Stomach smooth muscle (tissue), 2 donors: ENCODE measurements around the gene OFD1.

Experiments
- H3K27ac ChIP-seq: one replicate; pipeline ENCODE4 v1.7.0; 2013; ENCODE audit warnings: mild to moderate bottlenecking, low read length, inconsistent platforms
- H3K27me3 ChIP-seq, 2 donors: one replicate each; pipeline ENCODE4 v1.7.0; 2013; ENCODE audit warnings: low read length in 2 of 2; ENCODE audit not compliant: insufficient read depth in 2 of 2, control insufficient read depth in 1 of 2
- H3K36me3 ChIP-seq, 2 donors: one replicate each; pipeline ENCODE4 v1.7.0; 2013; ENCODE audit warnings: low read length in 2 of 2; ENCODE audit not compliant: control insufficient read depth in 2 of 2, insufficient read depth in 2 of 2
- H3K4me1 ChIP-seq: one replicate; pipeline ENCODE4 v1.7.0; 2013; ENCODE audit warnings: low read length; ENCODE audit not compliant: control insufficient read depth, insufficient read depth
- H3K4me3 ChIP-seq, 2 donors: one replicate each; pipeline ENCODE4 v1.7.0; 2013; ENCODE audit warnings: low read length in 2 of 2
- H3K9ac ChIP-seq, 2 donors: one replicate each; pipeline ENCODE4 v1.7.0; 2013; ENCODE audit warnings: low read length in 2 of 2, mild to moderate bottlenecking in 1 of 2
- H3K9me3 ChIP-seq, 2 donors: one replicate each; pipeline ENCODE4 v1.7.0; 2013; ENCODE audit warnings: low read length in 2 of 2; ENCODE audit not compliant: control insufficient read depth in 2 of 2
- donor health status: healthy.
- donor health status: Pancreatic carcinoma.

The OFD1 gene

DNA sequence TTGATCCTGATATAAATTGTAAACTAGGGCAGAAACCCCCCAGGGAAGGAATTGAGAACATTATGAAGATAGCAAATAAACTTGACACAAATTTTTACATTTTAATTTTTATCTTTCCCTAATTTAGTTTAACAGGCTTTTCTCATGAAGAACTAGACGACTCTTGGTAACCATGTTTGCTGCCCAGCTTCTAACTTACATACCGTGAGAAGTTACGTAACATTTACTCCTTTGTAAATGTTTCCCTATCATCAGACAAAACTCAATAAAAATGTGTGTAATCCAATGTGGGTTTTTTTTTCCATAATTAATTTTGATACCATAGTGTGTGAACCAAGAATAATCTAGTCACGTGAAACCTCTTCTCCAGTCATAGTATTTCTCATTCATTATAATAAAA, 34.4 kb downstream of the OFD1 start:
- Histone ChIP-seq H3K9me3 (no peaks in the 10 kb centered on the region), H3K36me3 (peaks cover under 1 to 19% of the 10 kb centered on the region in 2 donors), H3K4me1 (no peaks in the 10 kb centered on the region), H3K4me3 (no peak overlapping the region), H3K9ac (no peak overlapping the region), H3K27me3 (no peaks in the 10 kb centered on the region), H3K27ac (no peak overlapping the region)

DNA sequence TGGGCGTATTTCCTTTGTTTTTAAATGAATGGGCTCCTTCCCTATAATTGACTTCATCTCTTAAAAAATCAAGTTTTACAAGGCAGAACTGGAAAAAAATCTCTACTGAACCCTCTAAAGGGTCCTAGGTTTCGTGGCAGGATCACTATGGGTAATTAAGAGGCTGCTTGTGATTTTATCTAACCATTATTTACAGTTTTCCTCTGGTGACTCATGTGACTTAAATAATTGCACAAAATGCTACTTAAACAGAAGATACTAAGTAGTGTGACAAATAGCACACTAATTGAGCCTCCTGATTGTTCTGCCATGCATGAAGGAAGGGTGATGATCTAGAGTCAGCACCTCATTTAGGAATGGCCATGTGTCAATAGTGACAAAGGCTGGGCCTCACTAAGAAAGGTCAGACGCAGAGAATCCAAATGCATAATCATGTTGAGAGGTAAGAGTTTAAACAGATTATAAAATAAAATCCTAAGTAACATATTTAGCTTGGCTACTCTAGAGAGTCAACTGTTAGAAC, 35.5 kb downstream of the OFD1 start:
- Histone ChIP-seq H3K27me3 (no peaks in the 10 kb centered on the region), H3K36me3 (peaks cover 6 to 19% of the 10 kb centered on the region in 2 donors), H3K4me3 (no peak overlapping the region), H3K9ac (no peak overlapping the region), H3K4me1 (no peaks in the 10 kb centered on the region), H3K27ac (no peak overlapping the region), H3K9me3 (no peaks in the 10 kb centered on the region)

DNA sequence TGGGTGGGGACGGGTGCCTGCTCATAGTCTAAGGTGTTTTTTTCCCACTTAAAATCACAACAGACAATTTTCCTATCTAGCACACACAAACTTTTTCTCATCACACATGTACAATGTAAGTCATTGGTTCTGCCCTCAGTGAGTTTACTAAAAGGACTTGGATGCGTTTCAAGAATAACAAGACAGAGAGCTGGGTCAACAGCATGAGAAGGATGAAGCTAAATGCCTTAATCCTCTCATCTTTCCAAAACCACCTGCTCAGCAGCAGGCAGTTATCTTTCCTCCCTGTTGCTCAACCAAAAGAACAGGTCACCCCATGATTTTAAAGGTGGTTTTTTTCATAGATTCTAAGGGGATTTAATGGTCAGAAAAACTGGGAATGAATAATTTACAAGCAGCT, 40.1 kb downstream of the OFD1 start:
- Histone ChIP-seq H3K4me1 (no peaks in the 10 kb centered on the region), H3K36me3 (peaks cover 0 to 6% of the 10 kb centered on the region in 2 donors)

DNA sequence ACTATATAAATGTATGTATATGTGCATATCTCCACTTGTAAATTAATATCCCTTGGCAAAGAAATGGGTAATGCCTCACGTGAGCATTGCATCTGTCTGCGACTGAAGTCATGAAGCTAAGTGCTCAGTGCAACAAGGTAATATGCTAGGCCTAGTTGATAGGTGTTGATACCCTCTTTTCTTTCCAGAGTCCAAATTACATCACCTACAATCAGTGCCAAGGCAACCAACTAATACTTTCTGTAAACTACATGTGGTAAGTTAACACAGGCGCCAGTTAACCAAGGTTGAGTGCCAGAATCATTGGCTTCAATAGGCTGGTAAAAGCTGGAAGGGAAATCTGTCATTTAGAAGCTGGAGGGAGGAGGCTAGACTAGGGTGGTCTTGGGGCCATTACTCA, 41.3 kb downstream of the OFD1 start:
- Histone ChIP-seq H3K36me3 (peaks cover 0 to 6% of the 10 kb centered on the region in 2 donors), H3K4me3 (no peak overlapping the region), H3K9me3 (no peaks in the 10 kb centered on the region), H3K9ac (no peak overlapping the region), H3K4me1 (no peaks in the 10 kb centered on the region), H3K27me3 (peaks cover 0 to 2% of the 10 kb centered on the region in 2 donors), H3K27ac (no peak overlapping the region)

More for the DNA sequence above, 40.1 kb downstream of the OFD1 start:
- H3K9me3 ChIP-seq = no peaks in the 10 kb centered on the region
- no peak overlapping the region for H3K9ac ChIP-seq
- no peak overlapping the region for H3K4me3 ChIP-seq
- H3K27ac ChIP-seq = no peak overlapping the region
- H3K27me3 ChIP-seq = no peaks in the 10 kb centered on the region

DNA sequence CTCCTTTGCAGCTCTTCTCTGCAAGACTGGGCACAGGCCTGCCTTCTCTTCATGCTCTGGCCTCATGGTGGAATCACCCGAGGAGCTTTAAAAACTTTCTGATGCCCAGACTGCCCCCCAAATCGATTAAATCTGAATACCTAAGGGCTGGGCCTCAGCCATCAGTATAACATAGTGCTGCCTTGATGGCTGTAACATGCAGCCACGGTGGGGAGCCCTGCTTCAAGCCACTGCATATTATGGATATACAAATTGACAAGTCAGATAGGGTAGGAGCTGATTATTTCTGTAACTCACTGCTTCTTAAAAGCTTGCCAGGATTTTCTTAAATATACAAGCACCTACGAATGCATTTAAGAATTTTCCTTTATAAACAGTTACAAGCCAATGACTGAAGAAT, 41.8 kb downstream of the OFD1 start:
- peaks cover 0 to 2% of the 10 kb centered on the region in 2 donors for H3K27me3 ChIP-seq

DNA sequence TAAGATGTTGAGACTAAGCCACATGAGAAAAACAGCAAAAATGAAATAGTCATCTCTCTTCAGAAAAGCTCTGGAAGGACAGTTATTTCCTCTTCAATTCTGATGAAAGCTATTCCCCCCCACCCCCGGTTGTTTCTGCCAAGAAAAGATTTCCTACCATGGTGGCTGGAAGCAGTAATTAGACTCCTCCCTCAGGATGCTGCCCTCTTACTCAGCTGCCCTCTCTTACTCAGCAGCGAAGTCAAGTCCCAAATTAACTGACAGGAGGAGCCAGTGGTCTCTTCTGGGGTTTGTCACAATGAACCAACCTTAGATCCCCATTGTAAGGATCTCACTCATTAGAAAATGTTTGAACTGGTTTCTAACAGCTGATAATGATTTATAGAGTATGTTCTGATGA, 44.4 kb downstream of the OFD1 start:
- peaks cover 0 to 6% of the 10 kb centered on the region in 2 donors for H3K36me3 ChIP-seq
- H3K9me3 ChIP-seq = no peaks in the 10 kb centered on the region
- H3K27ac ChIP-seq = no peak overlapping the region
- no peak overlapping the region for H3K9ac ChIP-seq
- H3K4me1 ChIP-seq = no peaks in the 10 kb centered on the region
- H3K27me3 ChIP-seq = peaks cover 0 to 11% of the 10 kb centered on the region in 2 donors
- no peak overlapping the region for H3K4me3 ChIP-seq

More for the DNA sequence above, 41.8 kb downstream of the OFD1 start:
- Histone ChIP-seq H3K9me3 (no peaks in the 10 kb centered on the region), H3K27ac (no peak overlapping the region), H3K9ac (no peak overlapping the region), H3K4me1 (no peaks in the 10 kb centered on the region), H3K4me3 (no peak overlapping the region), H3K36me3 (peaks cover 0 to 6% of the 10 kb centered on the region in 2 donors)

DNA sequence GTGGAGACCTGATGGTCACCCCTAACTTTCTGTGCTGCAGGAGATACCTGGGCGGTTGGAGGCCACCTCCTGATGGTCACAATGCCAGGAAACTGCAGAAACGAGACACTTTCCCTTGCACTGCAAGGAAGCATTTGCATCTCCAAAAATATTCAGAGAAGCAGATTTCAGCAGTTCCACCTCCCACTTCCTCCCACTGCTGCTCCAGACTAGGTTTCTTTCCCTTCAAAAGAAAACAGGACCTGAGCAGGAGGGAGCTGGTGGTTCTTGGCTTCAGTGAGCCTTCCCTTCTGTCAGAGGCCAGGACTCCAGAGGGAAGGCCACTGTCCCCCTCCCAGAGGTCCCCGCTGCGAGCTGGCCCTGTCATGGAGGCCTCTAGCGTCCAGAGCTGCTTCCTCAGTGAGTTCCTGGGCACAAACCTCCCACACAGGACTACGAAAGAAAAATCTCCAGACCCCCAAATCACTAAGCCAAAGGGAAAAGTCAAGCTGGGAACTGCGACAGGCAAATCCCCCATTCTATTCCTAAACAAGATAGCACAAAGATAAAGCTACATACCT, 46.4 kb downstream of the OFD1 start:
- H3K9me3 ChIP-seq = no peaks in the 10 kb centered on the region
- no peak overlapping the region for H3K9ac ChIP-seq
- no peaks in the 10 kb centered on the region for H3K4me1 ChIP-seq
- no peaks in the 10 kb centered on the region for H3K36me3 ChIP-seq
- H3K27me3 ChIP-seq = peaks cover 0 to 16% of the 10 kb centered on the region in 2 donors
- no peak overlapping the region for H3K4me3 ChIP-seq
- H3K27ac ChIP-seq = no peak overlapping the region

DNA sequence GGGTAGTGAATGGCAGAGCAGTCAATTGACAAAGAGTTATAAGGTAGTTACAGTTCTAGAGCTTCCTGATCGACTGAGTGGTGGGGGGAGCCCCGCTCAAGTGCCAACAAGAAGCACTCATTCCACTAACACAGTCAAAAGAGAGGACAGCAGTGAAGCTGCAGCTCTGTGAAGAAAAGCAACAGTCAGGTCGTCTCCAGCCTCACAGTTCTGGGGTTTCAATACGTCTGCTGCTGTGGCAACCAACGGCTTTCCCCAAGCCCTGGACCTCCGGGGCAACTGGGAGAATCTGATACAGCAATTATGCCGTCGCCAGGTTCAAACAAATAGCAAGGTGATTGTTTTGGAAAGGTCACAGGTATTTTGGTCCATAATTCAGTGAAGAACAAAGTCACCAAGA, 51.5 kb downstream of the OFD1 start:
- Histone ChIP-seq H3K4me3 (no peak overlapping the region), H3K27me3 (peaks cover 0 to 17% of the 10 kb centered on the region in 2 donors), H3K9ac (no peak overlapping the region), H3K4me1 (no peaks in the 10 kb centered on the region), H3K9me3 (no peaks in the 10 kb centered on the region), H3K36me3 (no peaks in the 10 kb centered on the region), H3K27ac (no peak overlapping the region)

DNA sequence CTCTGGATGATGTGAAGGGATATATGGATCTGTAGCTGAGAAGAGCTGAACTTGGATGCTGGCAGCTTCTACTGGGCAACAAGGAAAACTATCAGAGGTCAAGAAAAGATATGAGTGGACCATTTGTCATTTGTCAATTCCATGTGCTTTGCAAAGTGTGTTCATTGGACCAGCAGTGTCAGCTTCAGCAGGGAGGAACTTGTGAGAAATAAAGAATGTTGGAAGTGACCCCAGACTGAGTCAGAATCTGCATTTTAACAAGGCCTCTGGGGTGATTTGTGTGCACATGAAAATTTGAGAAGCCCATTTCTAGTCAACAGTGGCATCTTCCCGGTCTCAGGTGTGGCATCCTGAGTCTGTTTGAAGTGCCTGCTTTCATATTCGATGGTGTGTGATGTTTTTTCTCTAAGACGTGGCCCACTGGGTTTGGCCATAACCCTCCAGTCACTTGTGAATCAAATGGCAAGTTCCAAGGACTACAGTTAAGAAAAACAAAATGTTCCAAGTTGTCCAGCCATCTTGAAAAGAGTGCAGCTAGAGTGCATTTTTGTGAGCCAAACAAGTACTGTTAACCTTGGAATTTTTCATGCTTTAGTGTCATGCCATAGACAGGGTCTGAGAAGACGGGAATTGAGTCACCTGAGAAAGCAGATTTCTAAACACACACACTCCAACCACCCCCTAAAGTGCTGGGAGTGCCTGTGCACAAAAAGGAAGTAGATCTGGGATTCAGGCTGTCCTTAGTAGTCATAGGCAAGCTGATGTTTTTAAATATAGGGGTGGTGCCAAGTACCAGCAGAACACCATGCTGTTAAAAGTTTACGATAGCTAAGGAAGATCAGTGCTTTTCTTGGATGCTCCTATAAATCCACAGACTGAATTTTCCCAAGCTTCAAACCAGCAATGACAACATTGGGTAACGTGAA, 55.9 kb downstream of the OFD1 start:
- no peak overlapping the region for H3K4me3 ChIP-seq
- peaks cover 0 to 10% of the 10 kb centered on the region in 2 donors for H3K27me3 ChIP-seq
- H3K9ac ChIP-seq = no peak overlapping the region
- H3K27ac ChIP-seq = no peak overlapping the region
- no peaks in the 10 kb centered on the region for H3K4me1 ChIP-seq
- H3K9me3 ChIP-seq = no peaks in the 10 kb centered on the region
- H3K36me3 ChIP-seq = no peaks in the 10 kb centered on the region

DNA sequence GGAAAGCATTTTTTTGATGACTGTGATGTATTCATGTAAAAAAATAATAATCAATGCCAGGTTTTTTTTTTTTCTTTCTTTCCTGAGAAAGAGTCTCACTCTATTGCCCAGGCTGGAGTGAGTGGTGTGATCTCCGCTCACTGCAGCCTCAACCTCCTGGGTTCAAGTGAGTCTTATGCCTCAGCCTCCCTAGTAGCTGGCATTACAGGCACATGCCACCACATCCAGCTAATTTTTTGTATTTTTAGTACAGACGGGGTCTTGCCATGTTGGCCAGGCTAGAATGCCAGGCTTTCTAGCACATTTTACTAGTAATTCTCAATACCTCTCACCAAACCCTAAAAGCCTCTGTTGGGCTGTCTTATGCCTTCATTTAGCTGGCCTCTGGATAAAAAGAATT, 56.6 kb downstream of the OFD1 start:
- H3K27me3 ChIP-seq = peaks cover 0 to 4% of the 10 kb centered on the region in 2 donors
- H3K4me1 ChIP-seq = no peaks in the 10 kb centered on the region
- H3K4me3 ChIP-seq = no peak overlapping the region
- no peaks in the 10 kb centered on the region for H3K36me3 ChIP-seq
- no peak overlapping the region for H3K9ac ChIP-seq
- H3K9me3 ChIP-seq = no peaks in the 10 kb centered on the region
- no peak overlapping the region for H3K27ac ChIP-seq

DNA sequence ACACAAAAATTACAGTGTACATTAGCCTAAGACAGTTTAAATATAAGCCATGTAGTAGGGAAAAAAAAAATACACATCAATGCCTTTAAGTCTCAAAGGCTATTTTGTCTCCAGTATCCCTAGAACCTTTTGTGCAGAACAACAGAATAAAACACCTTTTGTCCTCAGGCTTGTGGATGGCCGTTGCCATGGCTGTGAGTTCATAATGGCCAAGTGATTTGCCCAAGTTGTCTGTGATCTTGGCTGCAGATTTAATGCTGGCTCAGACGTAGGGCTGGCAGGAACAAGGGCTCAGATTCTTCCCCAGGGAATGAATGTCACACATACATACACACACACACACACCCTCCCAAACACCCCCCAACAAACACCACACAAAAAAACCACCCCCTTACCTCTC, 57.0 kb downstream of the OFD1 start:
- Histone ChIP-seq H3K27ac (no peak overlapping the region), H3K9ac (no peak overlapping the region), H3K9me3 (no peaks in the 10 kb centered on the region), H3K27me3 (peaks cover 0 to 4% of the 10 kb centered on the region in 2 donors), H3K4me1 (no peaks in the 10 kb centered on the region), H3K36me3 (no peaks in the 10 kb centered on the region), H3K4me3 (no peak overlapping the region)
